ENCODE measurements around the gene SLC1A1.
A peak's percentile ranks its signal among the peaks of the same experiment; 100 is the strongest.

DNA sequence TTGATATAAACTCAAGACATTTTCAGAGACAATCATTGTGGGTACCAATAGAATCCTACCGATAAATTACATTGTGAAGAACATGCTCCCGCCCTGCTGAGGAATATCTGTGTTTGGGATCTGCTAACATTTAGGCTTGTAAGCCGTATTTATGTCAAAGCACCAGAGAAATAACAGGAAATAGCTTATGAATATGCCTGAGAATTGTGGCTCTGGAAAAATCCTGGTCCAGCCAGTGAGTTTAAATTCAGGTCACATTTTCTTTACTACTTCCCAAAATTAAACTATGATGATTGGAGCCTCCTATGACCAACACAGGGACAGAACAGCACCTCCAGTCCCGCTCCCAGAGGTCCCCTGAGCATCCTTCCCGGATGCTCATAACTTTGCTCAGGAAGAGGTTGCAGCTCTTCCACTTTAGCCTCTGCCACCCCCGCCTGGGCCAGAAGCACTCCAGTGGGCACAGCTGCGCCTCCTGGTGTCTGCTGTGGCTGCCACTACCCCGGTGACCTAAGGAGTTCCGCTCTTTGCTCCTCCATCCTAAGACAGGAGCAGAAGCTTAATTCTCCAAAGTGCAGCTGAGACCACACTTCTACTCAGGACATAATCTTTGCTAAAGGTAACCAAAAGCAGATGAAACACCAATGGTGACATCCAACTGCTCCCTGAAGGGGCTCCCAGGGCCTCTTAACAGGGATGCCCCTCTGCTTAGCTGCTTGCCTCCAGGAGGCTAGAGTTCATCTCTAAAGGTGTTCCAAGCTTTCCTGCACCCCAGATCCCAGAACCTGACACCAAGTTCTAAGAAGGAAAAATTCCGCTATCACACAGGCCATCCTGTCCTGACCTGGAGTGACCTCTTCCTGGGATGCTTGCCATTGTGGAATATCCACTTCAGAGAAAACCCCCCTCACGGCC is 58.8 kb downstream of the SLC1A1 start:
- TF ChIP-seq CTCF (IDR thresholded peaks at IDR 0.05; ENCODE audit: borderline replicate concordance, extremely low read depth, low read length, poor library complexity, severe bottlenecking) (peak; percentile 36), EZH2 (IDR thresholded peaks at IDR 0.05; ENCODE audit: borderline replicate concordance, low read depth, low read length, severe bottlenecking) (no peak)
